Endothelial cell (in vitro differentiated cells): ENCODE data around the gene HSD3B2. TPM values are rescaled to one million over a fixed set of nuclear protein-coding genes. Genes with fewer than 3 reads are reported as not detected.
"Not testable (repeated sequence)": the region's sequence is repeated elsewhere in the genome, so short reads cannot be mapped to it uniquely, and the experiment has no call there.

Experiments used
- DNase-seq: peaks from one replicate; pipeline ENCODE4 v3.0.0; 2021; ENCODE audit warnings: low spot score
- H3K27ac Mint-ChIP-seq: one replicate; pipeline ENCODE4 v1.8.0; 2021; ENCODE audit warnings: mixed read lengths, inconsistent platforms; ENCODE audit not compliant: unreplicated experiment
- H3K27me3 Mint-ChIP-seq: one replicate; pipeline ENCODE4 v1.8.0; 2021; ENCODE audit warnings: mild to moderate bottlenecking, moderate library complexity, mixed read lengths, inconsistent platforms; ENCODE audit not compliant: unreplicated experiment
- H3K36me3 Mint-ChIP-seq: one replicate; pipeline ENCODE4 v1.8.0; 2021; ENCODE audit warnings: mild to moderate bottlenecking, low read depth, mixed read lengths, inconsistent platforms; ENCODE audit not compliant: unreplicated experiment
- H3K4me1 Mint-ChIP-seq: one replicate; pipeline ENCODE4 v1.8.0; 2021; ENCODE audit warnings: mild to moderate bottlenecking, mixed read lengths, inconsistent platforms; ENCODE audit not compliant: unreplicated experiment
- H3K4me3 Mint-ChIP-seq: one replicate; pipeline ENCODE4 v1.8.0; 2021; ENCODE audit warnings: mild to moderate bottlenecking, mixed read lengths, inconsistent platforms; ENCODE audit not compliant: unreplicated experiment
- H3K9me3 Mint-ChIP-seq: one replicate; pipeline ENCODE4 v1.8.0; 2021; ENCODE audit warnings: mixed read lengths, inconsistent platforms; ENCODE audit not compliant: unreplicated experiment
- CTCF ChIP-seq: fragments of 200-600 bp; sonication (generic); IDR thresholded peaks from one replicate; pipeline ENCODE4 v1.5.0; 2021; ENCODE audit warnings: antibody characterized with exemption; ENCODE audit not compliant: unreplicated experiment
- total RNA-seq: library from RNA; stranded (reverse); fragmentation: NEBNext Ultra II Directional; extraction: Animal tissue kit (Norgen Biotek cat#: 25700); gene quantifications from one replicate; pipeline ENCODE4 v1.2.1, GENCODE V29; 2021; ENCODE audit not compliant: unreplicated experiment

The HSD3B2 gene
- total RNA-seq, 1 donor from 2014 or later: not detected

DNA sequence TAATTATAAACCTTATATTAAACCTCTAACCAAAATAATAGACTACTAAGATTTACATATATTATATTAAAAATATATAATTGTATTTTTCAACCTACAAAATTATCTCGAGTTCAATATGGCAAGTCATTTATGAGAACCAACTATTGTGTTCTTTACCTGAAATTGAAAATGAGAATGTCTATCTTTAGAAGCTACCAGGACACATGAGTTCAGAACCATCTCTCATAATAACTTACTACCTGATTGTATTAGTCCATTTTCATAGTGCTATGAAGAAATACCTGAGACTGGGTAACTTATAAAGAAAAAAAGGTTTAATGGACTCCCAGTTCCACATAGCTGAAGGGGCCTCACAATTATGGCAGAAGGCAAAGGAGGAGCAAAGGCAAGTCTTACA is 39.6 kb upstream of the HSD3B2 start:
- no peaks in the 10 kb centered on the region for H3K36me3 Mint-ChIP-seq
- no peak overlapping the region for H3K27ac Mint-ChIP-seq
- peaks cover 3% of the 10 kb centered on the region for H3K27me3 Mint-ChIP-seq
- no peak for TF ChIP-seq CTCF
- DNase-seq: no peak
- H3K4me3 Mint-ChIP-seq: no peak overlapping the region
- no peaks in the 10 kb centered on the region for H3K9me3 Mint-ChIP-seq
- peaks cover 26% of the 10 kb centered on the region for H3K4me1 Mint-ChIP-seq

- Mint-ChIP-seq H3K4me1 (peaks cover 26% of the 10 kb centered on the region), H3K9me3 (no peaks in the 10 kb centered on the region), H3K27ac (no peak overlapping the region), H3K36me3 (no peaks in the 10 kb centered on the region), H3K27me3 (peaks cover 3% of the 10 kb centered on the region), H3K4me3 (no peak overlapping the region)
- no peak for DNase-seq
- no peak for TF ChIP-seq CTCF
Observed at GRCh38 chr1:119376594-119376993, 38.4 kb upstream of the HSD3B2 start.

- not testable (repeated sequence) for H3K27me3 Mint-ChIP-seq, H3K9me3 Mint-ChIP-seq, H3K36me3 Mint-ChIP-seq, DNase-seq, H3K27ac Mint-ChIP-seq, H3K4me3 Mint-ChIP-seq
- H3K4me1 Mint-ChIP-seq: peaks cover 21% of the 10 kb centered on the region
Observed at GRCh38 chr1:119377594-119377993, 37.4 kb upstream of the HSD3B2 start.

GRCh38 chr1:119379117-119379516 is 35.8 kb upstream of the HSD3B2 start:
- H3K27ac Mint-ChIP-seq: no peak overlapping the region
- no peak overlapping the region for H3K4me3 Mint-ChIP-seq
- peaks cover 10% of the 10 kb centered on the region for H3K4me1 Mint-ChIP-seq
- no peak for DNase-seq
- no peak for TF ChIP-seq CTCF
- no peaks in the 10 kb centered on the region for H3K9me3 Mint-ChIP-seq
- no peaks in the 10 kb centered on the region for H3K36me3 Mint-ChIP-seq
- peaks cover 3% of the 10 kb centered on the region for H3K27me3 Mint-ChIP-seq

GRCh38 chr1:119380304-119380703 is 34.6 kb upstream of the HSD3B2 start:
- DNase-seq: no peak
- Mint-ChIP-seq H3K4me1 (no peaks in the 10 kb centered on the region), H3K27me3 (peaks cover 4% of the 10 kb centered on the region), H3K36me3 (no peaks in the 10 kb centered on the region), H3K27ac (no peak overlapping the region), H3K4me3 (no peak overlapping the region), H3K9me3 (no peaks in the 10 kb centered on the region)
- TF ChIP-seq CTCF: no peak
